ENCODE data around the gene RPL28. TPM values are rescaled to one million over a fixed set of nuclear protein-coding genes. Genes with fewer than 3 reads are reported as not detected.
A peak's percentile ranks its signal among the peaks of the same experiment; 100 is the strongest.
"Not testable (repeated sequence)": the region's sequence is repeated elsewhere in the genome, so short reads cannot be mapped to it uniquely, and the experiment has no call there.

The RPL28 gene
- total RNA-seq, 2 donors from 2014 or later = 3,217 to 3,413 TPM

DNA sequence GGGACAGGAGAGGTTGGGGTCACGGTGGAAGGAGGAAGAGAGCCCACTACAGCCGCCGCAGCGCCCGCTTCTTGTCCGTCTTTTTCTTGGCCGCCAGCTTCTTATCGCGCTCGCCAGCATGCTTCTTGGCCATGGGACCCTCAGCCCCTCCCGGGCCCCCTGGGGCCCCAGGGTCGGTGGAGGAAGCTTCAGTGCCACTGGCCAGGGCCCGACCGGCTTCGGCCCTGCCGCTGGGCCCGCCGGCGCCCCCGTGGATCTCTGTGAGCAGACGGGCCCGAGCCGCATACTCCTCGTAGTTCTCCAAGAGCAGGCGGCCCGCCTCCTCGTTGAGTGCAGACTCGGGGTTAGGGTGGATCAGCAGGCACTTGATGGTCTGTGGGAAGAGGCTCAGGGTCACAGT is 15.7 kb downstream of the RPL28 start:
- peaks cover 51% of the 10 kb centered on the region for H3K4me1 Mint-ChIP-seq (ENCODE audit: low read depth)

DNA sequence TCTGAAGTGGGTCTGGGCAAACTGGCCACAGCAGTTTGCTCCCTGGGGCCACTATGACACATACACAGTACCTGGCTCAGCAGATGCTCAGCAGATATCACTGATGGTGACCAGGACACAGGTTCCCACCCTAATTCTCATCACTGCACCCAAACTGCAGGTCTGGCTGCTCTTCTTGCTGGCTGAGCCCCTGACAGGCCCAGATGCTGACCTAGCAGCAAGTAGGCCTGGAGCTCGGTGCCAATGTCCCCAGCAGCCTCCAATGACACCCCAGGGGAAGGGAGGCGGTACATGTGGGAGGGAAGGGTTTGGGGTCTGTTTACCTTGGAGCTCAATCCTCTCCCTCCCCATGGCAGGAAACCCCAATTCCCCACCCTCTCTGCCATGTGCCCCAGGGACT is 16.8 kb downstream of the RPL28 start:
- Mint-ChIP-seq H3K4me1 (ENCODE audit: low read depth) (peaks cover 54% of the 10 kb centered on the region), H3K27me3 (ENCODE audit: low read depth) (no peaks in the 10 kb centered on the region), H3K27ac (no peak overlapping the region), H3K4me3 (no peak overlapping the region), H3K9me3 (no peaks in the 10 kb centered on the region), H3K36me3 (ENCODE audit: insufficient read depth in 2 of 2) (peaks cover 19 to 25% of the 10 kb centered on the region in 2 donors)
- ATAC-seq (replicated peaks in 1 of 2) (peak in 1 of 2 donors; percentile 1), DNase-seq (no peak)

More for the DNA sequence above, 15.7 kb downstream of the RPL28 start:
- not testable (repeated sequence) for ATAC-seq (replicated peaks in 1 of 2); H3K27ac Mint-ChIP-seq; H3K4me3 Mint-ChIP-seq; DNase-seq; H3K9me3 Mint-ChIP-seq; H3K27me3 Mint-ChIP-seq (ENCODE audit: low read depth)
- peaks cover 15 to 20% of the 10 kb centered on the region in 2 donors for H3K36me3 Mint-ChIP-seq (ENCODE audit: insufficient read depth in 2 of 2)

DNA sequence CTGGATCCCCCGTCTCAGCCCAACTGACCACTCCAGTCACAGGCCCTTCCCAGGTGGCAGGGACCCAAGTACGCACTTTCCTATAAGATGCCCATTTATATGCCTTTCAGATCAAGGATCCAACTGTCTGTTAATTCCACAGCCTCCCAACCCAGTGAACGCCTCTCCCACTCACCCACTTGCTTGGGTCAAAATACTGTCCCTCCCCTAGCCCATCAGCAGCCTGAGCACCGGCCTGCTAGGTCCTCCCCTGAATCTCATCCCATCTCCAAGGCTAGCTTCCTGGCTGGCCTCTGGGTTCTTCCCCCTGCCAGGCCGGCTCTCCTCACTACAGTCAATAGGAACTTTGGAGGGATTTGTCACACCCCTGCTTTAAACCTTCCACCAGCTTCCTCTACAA is 19.9 kb downstream of the RPL28 start:
- no peaks in the 10 kb centered on the region for H3K27me3 Mint-ChIP-seq (ENCODE audit: low read depth)
- peak overlapping the region; percentile 89 for H3K27ac Mint-ChIP-seq

DNA sequence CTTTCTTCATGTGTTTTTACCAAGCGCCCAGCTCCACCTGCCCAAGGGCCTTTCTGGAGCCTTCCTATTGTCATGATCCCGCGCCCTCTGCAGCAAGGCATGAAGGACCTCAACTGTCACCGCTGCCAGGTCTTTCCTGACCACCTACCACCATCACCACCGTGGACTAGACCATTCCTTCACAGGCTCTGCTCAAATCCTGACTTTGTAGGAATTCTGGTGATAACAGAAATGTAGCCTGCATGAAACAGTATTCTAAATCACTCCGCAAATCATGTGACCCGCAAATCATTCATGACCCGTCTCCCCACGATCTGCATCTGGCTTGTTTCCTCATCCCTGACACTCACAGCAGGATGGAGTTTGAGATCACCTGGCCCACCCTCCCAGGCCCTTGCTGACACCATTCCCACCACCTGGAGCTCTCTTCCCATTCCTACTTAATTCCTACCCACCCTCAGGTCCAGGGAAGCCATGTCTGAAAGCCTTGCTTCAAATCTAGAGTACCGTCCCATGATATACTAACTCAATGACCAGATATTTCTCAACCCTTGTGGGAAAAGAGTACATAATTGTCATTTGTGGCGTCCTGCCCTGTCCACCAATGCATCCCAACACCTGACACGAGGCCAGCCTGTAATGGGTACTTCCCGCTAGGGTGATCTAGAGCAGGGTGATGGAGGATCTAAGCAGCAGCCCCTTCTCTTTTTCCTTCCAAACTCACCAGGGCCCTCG is 20.5 kb downstream of the RPL28 start:
- Mint-ChIP-seq H3K27me3 (ENCODE audit: low read depth) (peaks cover 3% of the 10 kb centered on the region), H3K27ac (peak overlapping the region; percentile 89), H3K36me3 (ENCODE audit: insufficient read depth in 2 of 2) (peaks cover 20 to 28% of the 10 kb centered on the region in 2 donors), H3K9me3 (peaks cover 0 to 2% of the 10 kb centered on the region in 2 donors), H3K4me3 (peak overlapping the region; percentile 88 to 95), H3K4me1 (ENCODE audit: low read depth) (peaks cover 40% of the 10 kb centered on the region)
- ATAC-seq (replicated peaks in 1 of 2) = no peak
- no peak for DNase-seq

More for the DNA sequence above, 19.9 kb downstream of the RPL28 start:
- peaks cover 0 to 2% of the 10 kb centered on the region in 2 donors for H3K9me3 Mint-ChIP-seq
- DNase-seq (no peak), ATAC-seq (replicated peaks in 1 of 2) (no peak)
- peaks cover 21 to 30% of the 10 kb centered on the region in 2 donors for H3K36me3 Mint-ChIP-seq (ENCODE audit: insufficient read depth in 2 of 2)
- H3K4me3 Mint-ChIP-seq = peak overlapping the region; percentile 88 to 95
- peaks cover 40% of the 10 kb centered on the region for H3K4me1 Mint-ChIP-seq (ENCODE audit: low read depth)

DNA sequence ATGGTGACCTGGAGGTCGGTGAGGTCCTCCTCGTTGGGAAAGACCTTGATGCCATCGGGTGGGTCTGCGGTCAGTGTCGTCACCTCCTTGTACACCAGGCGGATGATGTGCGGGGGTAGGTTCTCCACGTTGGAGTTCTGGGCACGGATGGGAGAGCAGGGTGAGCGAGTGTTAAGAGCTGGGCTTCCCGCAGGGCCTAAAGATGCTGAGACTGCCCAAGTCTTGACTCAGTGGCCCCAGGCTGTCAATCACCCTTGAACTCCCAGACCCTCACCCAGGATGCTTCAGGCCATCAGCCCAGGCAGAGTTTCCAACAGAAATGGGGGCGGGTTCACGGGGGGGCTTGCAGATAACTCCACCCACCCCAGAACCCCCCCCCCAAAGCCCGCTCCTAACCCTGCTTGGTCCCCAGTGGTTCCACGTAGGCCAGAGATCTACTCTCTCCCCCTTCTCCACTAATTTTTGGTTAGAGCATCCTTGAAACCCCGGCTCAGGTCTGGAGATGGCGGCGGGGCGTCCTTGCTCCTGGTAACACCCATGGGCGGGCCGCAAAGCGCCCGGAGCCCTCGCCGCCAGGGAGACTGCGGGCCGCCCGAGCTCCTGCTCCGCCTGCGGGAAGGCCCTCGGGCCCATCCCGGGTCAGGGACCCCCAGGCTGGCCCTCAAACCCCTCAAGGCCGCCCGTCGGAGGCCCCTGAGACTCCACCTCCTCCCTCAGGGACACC is 21.3 kb downstream of the RPL28 start:
- DNase-seq (no peak), ATAC-seq (replicated peaks in 1 of 2) (no peak)
- peak overlapping the region; percentile 89 for H3K27ac Mint-ChIP-seq
- H3K27me3 Mint-ChIP-seq (ENCODE audit: low read depth) = peaks cover 6% of the 10 kb centered on the region
- H3K4me3 Mint-ChIP-seq = peak overlapping the region; percentile 88 to 95
- peaks cover 38% of the 10 kb centered on the region for H3K4me1 Mint-ChIP-seq (ENCODE audit: low read depth)
- H3K36me3 Mint-ChIP-seq (ENCODE audit: insufficient read depth in 2 of 2) = peaks cover 18 to 28% of the 10 kb centered on the region in 2 donors
- H3K9me3 Mint-ChIP-seq = peaks cover 0 to 2% of the 10 kb centered on the region in 2 donors

DNA sequence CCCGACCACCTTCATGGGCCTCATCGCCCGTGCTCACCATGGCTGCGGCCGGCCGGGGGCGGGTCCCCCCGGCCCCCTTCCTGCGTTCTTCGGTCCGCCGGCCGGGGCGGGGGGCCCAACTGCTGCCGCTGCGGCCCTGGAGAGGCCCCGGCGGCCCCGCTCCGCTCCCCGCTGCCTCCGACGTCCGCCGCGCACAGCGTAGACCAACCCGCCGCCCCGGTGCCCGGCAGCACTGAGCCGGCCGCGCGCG is 21.7 kb downstream of the RPL28 start, which contains the start of gene UBE2S:
TSS of gene UBE2S (minus strand) at position 239 of the 250 bp plus-strand sequence. CDS start at position 40, 199 bp downstream.
- not testable (repeated sequence) for DNase-seq; H3K27me3 Mint-ChIP-seq (ENCODE audit: low read depth); H3K9me3 Mint-ChIP-seq
- Mint-ChIP-seq H3K4me1 (ENCODE audit: low read depth) (peaks cover 35% of the 10 kb centered on the region), H3K36me3 (ENCODE audit: insufficient read depth in 2 of 2) (peaks cover 18 to 28% of the 10 kb centered on the region in 2 donors), H3K4me3 (peak within 1 kb of the TSS; percentile 88 to 95), H3K27ac (peak within 1 kb of the TSS; percentile 93)
- peak; percentile 69 to 71 for ATAC-seq (replicated peaks in 1 of 2)

DNA sequence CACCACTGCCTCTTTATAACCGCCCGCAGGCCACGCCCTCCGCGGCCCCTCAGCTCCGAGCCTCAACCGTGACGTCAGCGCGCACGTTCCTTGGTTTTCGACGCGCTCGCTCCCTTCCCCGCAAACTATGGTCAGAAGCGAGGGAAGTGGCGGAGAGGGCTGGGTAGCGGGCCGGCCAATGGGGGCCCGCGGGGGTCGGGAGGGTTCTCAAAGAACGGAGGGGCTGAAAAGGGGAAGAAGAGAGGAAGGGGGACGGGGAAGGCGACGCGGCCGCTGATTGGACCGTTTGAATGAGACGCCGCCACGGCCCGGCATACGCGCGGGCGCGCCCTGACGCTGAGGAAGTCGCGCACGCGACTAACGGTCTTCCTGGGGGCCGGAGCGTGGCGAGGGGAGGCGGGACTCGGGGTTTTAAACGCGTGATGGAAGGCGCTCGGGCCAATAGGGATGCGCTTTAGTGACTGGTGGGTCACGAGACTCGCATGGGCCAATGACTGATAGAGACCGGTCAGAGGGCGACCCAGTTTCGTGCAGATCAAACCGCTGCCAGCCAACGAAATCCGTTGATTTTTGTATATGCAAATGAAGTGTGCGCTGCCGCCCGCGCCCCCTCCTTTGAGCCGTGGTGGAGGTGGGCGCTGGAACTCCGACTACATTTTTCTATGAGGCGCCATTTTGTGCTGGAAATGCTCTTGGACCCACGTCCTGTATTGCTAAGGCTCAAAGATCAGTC is 22.2 kb downstream of the RPL28 start:
- Mint-ChIP-seq H3K27ac (peak overlapping the region; percentile 93), H3K9me3 (peaks cover 0 to 2% of the 10 kb centered on the region in 2 donors), H3K4me3 (peak overlapping the region; percentile 88 to 95), H3K4me1 (ENCODE audit: low read depth) (peaks cover 32% of the 10 kb centered on the region), H3K27me3 (ENCODE audit: low read depth) (peaks cover 6% of the 10 kb centered on the region), H3K36me3 (ENCODE audit: insufficient read depth in 2 of 2) (peaks cover 17 to 25% of the 10 kb centered on the region in 2 donors)
- peak; percentile 96 to 98 for DNase-seq
- ATAC-seq (replicated peaks in 1 of 2) = peak; percentile 85 to 90

DNA sequence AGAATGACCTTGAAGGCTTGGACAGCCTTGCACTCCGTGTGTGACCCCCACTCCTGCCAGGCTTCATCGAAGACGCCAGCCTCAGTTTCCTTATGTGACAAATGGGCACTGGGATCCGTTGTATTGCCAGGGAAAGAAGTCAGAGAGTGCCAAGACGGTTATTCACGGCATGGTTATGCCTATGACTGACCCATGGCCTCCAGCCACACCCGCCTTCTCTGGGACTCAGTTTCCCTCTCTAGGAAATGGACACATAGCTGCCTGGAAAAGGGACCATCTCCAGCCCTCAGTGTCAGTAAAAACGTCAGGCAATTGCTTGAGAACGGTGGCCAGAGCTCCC is 22.8 kb downstream of the RPL28 start:
- H3K36me3 Mint-ChIP-seq (ENCODE audit: insufficient read depth in 2 of 2) = peaks cover 15 to 21% of the 10 kb centered on the region in 2 donors
- peaks cover 0 to 2% of the 10 kb centered on the region in 2 donors for H3K9me3 Mint-ChIP-seq
- ATAC-seq (replicated peaks in 1 of 2) = no peak
- no peak for DNase-seq
- H3K4me1 Mint-ChIP-seq (ENCODE audit: low read depth) = peaks cover 26% of the 10 kb centered on the region
- peaks cover 6% of the 10 kb centered on the region for H3K27me3 Mint-ChIP-seq (ENCODE audit: low read depth)
- H3K27ac Mint-ChIP-seq = peak overlapping the region; percentile 93
- H3K4me3 Mint-ChIP-seq = peak overlapping the region; percentile 88 to 95

DNA sequence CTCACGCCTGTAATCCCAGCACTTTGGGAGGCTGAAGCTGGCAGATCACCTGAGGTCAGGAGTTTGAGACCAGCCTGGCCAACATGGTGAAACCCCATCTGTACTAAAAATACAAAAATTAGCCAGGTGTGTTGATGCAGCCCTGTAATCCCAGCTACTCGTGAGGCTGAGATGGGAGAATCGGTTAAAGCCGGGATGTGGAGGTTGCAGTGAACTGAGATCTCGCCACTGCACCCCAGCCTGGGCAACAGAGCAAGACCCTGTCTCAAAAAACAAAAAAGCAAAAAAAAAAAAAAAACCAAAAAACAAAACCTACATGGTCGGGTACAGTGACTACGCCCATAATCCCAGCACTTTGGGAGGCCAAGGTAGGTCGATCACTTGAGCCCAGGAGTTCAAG is 23.4 kb downstream of the RPL28 start:
- Mint-ChIP-seq H3K36me3 (ENCODE audit: insufficient read depth in 2 of 2) (peaks cover 15 to 21% of the 10 kb centered on the region in 2 donors), H3K4me1 (ENCODE audit: low read depth) (peaks cover 25% of the 10 kb centered on the region), H3K4me3 (peak overlapping the region in 1 of 2 donors; percentile 88)
- H3K27ac Mint-ChIP-seq; H3K27me3 Mint-ChIP-seq (ENCODE audit: low read depth); DNase-seq; H3K9me3 Mint-ChIP-seq; ATAC-seq (replicated peaks in 1 of 2): not testable (repeated sequence)

DNA sequence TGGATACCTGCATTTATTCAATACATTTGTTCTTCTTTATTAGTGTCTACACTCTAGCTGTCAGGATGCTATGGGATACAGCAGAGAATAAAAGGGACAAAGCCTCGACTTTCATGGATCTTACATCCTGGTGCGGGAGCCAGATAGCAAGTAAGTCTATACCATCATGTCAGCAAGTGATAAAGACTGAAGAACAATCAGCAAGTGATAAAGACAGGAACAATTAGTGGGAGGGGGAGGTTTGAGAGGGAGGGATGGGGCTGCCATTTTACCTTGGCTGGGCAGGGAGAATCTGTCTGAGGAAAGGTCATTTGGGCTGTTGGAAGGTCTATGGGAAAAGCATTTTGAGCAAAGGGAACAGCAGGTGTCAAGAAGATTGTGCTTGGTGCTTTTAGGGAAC is 24.4 kb downstream of the RPL28 start:
- Mint-ChIP-seq H3K27ac (no peak overlapping the region), H3K36me3 (ENCODE audit: insufficient read depth in 2 of 2) (peaks cover 15 to 21% of the 10 kb centered on the region in 2 donors), H3K4me1 (ENCODE audit: low read depth) (peaks cover 25% of the 10 kb centered on the region), H3K9me3 (peaks cover 0 to 2% of the 10 kb centered on the region in 2 donors), H3K4me3 (no peak overlapping the region), H3K27me3 (ENCODE audit: low read depth) (peaks cover 6% of the 10 kb centered on the region)
- DNase-seq = no peak
- ATAC-seq (replicated peaks in 1 of 2) = no peak

DNA sequence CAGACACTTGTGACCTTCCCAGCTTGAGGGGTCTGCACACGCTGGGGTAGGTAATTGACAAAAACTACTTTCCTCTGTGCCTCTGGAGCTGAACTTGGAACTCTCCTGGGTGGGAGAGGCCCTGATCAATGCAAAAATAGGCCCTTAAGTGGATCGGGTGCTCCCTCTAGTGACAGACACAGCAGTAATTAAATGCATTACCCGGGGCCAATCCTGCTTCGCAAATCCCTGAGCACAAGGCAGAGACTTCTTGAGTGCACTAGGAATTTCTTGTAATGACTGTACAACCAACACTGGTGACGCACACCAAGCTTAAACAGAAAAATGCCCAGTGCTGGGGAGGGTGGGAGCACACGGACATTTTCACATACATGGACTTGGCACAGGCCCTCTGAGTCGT is 32.5 kb downstream of the RPL28 start:
- Mint-ChIP-seq H3K9me3 (no peaks in the 10 kb centered on the region), H3K4me1 (ENCODE audit: low read depth) (peaks cover 8% of the 10 kb centered on the region), H3K27me3 (ENCODE audit: low read depth) (no peaks in the 10 kb centered on the region), H3K4me3 (no peak overlapping the region), H3K36me3 (ENCODE audit: insufficient read depth in 2 of 2) (no peaks in the 10 kb centered on the region), H3K27ac (no peak overlapping the region)
- DNase-seq (peak; percentile 54 to 60), ATAC-seq (replicated peaks in 1 of 2) (peak; percentile 67 to 82)

DNA sequence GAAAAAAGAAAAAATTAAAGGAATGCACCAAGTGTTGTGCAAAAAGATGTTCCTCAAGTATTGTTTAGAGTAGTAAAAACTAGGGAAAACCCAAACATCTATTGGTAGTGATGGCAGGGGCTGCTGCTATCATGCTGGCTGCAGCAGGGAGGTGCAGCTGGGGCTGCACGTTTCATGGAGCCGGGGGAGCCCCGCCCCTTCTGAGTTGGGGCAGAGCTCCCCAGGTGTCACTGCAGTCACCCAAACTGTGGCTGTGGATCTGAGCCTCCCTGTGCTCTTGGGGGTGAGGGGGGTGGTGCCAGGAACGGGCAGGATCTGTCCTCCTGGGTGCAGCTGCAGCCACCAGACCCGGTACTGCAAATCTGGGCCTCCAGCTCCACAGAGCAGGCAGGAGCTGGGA is 33.4 kb downstream of the RPL28 start:
- Mint-ChIP-seq H3K4me3 (no peak overlapping the region), H3K9me3 (no peaks in the 10 kb centered on the region), H3K36me3 (ENCODE audit: insufficient read depth in 2 of 2) (no peaks in the 10 kb centered on the region), H3K27me3 (ENCODE audit: low read depth) (no peaks in the 10 kb centered on the region), H3K27ac (no peak overlapping the region), H3K4me1 (ENCODE audit: low read depth) (peaks cover 8% of the 10 kb centered on the region)
- no peak for DNase-seq
- no peak for ATAC-seq (replicated peaks in 1 of 2)

All from activated T-cell treated with anti-CD3 and anti-CD28 coated beads, Interleukin-2, amount 50 U/mL, for 72 hours (primary cell).